A673 (cell line): ENCODE results near the gene HMGN3.

Source experiments
- EZH2 ChIP-seq: fragments of 200-600 bp; sonication (generic); IDR thresholded peaks from 2 replicates; pipeline ENCODE4 v1.6.1; 2017; ENCODE audit warnings: borderline replicate concordance, low read depth, mild to moderate bottlenecking, mixed read lengths, antibody characterized with exemption, low read length; ENCODE audit not compliant: poor library complexity, severe bottlenecking
- TF ChIP-seq, protein P1 (sequence below): fragments of 300-800, 200-600 bp; sonication (generic); conservative IDR thresholded peaks from 2 replicates; pipeline ENCODE4 v1.5.1; 2017; ENCODE audit warnings: low read depth, mild to moderate bottlenecking, antibody characterized with exemption, low read length, moderate library complexity, mixed read lengths

- TF ChIP-seq, protein P1, sequence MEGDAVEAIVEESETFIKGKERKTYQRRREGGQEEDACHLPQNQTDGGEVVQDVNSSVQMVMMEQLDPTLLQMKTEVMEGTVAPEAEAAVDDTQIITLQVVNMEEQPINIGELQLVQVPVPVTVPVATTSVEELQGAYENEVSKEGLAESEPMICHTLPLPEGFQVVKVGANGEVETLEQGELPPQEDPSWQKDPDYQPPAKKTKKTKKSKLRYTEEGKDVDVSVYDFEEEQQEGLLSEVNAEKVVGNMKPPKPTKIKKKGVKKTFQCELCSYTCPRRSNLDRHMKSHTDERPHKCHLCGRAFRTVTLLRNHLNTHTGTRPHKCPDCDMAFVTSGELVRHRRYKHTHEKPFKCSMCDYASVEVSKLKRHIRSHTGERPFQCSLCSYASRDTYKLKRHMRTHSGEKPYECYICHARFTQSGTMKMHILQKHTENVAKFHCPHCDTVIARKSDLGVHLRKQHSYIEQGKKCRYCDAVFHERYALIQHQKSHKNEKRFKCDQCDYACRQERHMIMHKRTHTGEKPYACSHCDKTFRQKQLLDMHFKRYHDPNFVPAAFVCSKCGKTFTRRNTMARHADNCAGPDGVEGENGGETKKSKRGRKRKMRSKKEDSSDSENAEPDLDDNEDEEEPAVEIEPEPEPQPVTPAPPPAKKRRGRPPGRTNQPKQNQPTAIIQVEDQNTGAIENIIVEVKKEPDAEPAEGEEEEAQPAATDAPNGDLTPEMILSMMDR, result no peak
- TF ChIP-seq EZH2, result no peak
Measured at GRCh38 chr6:79223611-79224404, 10.7 kb downstream of the HMGN3 start.
